OCI-LY1 (cell line): ENCODE data around the gene ABCA4.

Experiments used
- CTCF ChIP-seq: fragments of 200-600 bp; sonication (generic), shearing (Covaris generic); IDR thresholded peaks from 2 replicates; pipeline ENCODE4 v1.5.1; 2017; ENCODE audit warnings: mild to moderate bottlenecking, antibody characterized with exemption, low read length, moderate library complexity, mixed read lengths
- EZH2 ChIP-seq: fragments of 200-600 bp; sonication (generic), shearing (Covaris generic); IDR thresholded peaks from 2 replicates; pipeline ENCODE4 v1.8.0; 2017; ENCODE audit warnings: borderline replicate concordance, mixed run types, mild to moderate bottlenecking, antibody characterized with exemption, low read length, moderate library complexity, mixed read lengths

- TF ChIP-seq CTCF (no peak), EZH2 (no peak)
Observed at GRCh38 chr1:93989601-93990000, 131.3 kb downstream of the ABCA4 start.
